ENCODE measurements around the gene MB.

GRCh38 chr22:35580351-35581022 lies 36.6 kb downstream of the MB start:
- no peak for TF ChIP-seq EZH2 (IDR thresholded peaks at IDR 0.05; ENCODE audit: borderline replicate concordance, insufficient read depth, low read depth, low read length, poor library complexity, severe bottlenecking)
- no peak for TF ChIP-seq CTCF (IDR thresholded peaks at IDR 0.05)
